CD4-positive, alpha-beta T cell treated with Interleukin-4 for 4 hours (primary cell): ENCODE data around the gene RSRP1.

ENCODE experiments used
- DNase-seq: peaks from one replicate; pipeline ENCODE4 v3.0.0-alpha.2; 2020

Gene RSRP1

DNA sequence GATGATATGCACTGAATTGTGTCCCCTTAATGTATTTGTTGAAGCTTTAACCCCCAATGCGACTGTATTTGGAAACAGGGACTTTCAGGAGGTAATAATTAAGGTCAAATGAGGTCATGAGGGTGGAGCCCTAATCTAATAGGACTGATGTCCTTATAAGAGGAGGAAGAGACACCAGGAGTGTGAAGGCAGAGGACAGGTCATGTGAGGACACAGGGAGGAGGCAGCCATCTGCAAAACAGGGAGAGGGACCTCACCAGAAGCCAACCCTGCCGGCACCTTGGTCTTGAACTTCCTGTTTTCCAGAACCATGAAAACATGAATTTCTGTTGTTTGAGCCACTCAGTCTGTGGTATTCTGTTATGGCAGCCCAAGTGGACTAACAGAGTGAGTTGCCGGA, 30.2 kb downstream of the RSRP1 start:
- no peak for DNase-seq

DNA sequence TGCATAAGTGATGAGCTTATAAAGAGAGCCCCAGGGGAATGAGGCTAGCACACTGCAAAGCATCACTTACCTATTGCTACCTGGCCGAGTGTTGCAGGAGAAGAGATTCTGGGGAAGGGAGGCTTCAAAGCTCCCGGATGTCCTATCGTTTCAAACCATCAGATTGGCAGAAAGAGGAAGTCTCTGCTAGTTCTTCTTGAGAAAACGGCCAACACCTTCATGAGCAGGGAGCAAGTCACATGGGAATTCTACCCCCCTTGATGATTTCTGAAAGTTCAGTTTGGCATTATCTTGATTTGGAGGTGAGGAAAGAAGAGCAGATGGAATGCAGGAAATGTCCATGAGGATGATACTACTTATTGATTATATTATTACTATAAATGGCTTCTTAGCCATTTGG, 31.1 kb downstream of the RSRP1 start:
- DNase-seq: no peak

GRCh38 chr1:25212725-25213124, 34.5 kb downstream of the RSRP1 start:
- DNase-seq: no peak

- DNase-seq: no peak
Measured at GRCh38 chr1:25210728-25211127, 36.5 kb downstream of the RSRP1 start.

GRCh38 chr1:25209516-25209915, 37.7 kb downstream of the RSRP1 start:
- no peak for DNase-seq

GRCh38 chr1:25208561-25209222, 38.6 kb downstream of the RSRP1 start:
- no peak for DNase-seq

- DNase-seq: no peak
Measured at GRCh38 chr1:25208092-25208491, 39.2 kb downstream of the RSRP1 start.

GRCh38 chr1:25206201-25206600, 41.1 kb downstream of the RSRP1 start:
- DNase-seq: no peak

DNA sequence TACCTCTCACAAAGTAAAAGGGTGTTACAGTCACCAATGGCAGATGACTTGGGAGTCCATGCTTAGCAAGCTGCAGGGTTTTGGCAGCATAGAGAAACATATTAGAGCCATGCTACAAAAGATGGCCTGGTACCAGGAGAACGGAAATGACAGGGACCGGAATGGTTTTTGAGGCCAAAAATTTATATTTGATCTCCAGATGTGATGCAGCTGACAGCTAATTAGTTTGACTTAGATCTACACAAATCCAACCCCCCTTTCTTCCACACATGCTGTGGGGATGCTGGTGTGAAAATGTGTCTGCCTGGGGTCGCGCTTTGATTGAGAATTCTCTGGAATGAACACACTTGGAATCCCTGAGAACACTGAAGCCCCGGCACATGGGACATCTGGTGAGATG, 41.5 kb downstream of the RSRP1 start:
- DNase-seq: no peak

DNA sequence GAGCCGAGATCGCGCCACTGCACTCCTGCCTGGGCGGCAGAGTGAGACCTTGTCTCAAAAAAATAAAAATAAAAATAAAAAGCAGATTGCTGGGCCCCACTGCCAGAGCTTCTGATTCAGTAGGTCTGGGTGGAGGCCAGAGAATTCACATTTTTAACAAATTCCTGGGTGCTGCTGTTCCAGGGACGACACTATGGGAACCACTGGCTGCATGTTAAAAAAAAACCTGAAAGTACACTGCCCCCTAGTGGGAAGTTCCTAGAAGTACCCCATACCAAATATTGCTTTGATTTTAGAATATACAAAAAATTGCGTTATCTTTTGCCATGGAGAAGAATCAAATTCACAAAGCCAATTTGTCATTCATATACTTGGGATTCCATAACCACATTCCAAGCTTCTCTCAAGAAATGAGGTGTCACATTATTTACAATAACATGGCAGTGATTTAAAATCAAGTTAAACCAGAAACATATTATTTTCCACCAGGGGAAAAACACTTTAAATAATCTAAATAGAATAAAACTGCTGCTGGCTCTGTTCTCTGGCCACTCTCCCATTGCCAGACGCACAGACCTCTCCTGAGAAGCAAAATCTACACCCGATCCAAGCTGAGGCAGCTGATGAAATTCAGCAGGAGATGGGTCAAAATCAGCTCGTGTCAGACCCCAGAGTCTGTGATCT, 42.3 kb downstream of the RSRP1 start:
- DNase-seq: peak; percentile 30

DNA sequence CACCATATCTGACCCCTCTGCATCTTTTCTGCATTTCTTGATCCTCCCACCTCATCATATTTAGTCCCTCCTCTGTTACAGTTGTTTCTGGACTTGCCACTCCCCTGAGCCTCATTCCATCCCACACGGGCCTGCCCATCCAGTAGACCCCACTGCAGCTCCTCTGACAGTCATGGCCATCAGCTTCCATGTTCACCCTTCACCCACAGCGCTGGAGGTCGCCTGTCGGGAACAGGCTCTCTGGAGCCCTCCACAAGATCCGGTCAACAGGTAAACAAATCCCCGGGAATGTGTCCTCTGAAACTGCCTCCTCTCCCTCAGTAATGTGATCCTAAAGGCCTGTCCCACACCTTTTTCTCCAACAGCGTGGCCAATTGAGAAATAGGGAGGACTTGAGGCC, 46.2 kb downstream of the RSRP1 start:
- no peak for DNase-seq

GRCh38 chr1:25199819-25200620, 47.2 kb downstream of the RSRP1 start:
- no peak for DNase-seq

DNA sequence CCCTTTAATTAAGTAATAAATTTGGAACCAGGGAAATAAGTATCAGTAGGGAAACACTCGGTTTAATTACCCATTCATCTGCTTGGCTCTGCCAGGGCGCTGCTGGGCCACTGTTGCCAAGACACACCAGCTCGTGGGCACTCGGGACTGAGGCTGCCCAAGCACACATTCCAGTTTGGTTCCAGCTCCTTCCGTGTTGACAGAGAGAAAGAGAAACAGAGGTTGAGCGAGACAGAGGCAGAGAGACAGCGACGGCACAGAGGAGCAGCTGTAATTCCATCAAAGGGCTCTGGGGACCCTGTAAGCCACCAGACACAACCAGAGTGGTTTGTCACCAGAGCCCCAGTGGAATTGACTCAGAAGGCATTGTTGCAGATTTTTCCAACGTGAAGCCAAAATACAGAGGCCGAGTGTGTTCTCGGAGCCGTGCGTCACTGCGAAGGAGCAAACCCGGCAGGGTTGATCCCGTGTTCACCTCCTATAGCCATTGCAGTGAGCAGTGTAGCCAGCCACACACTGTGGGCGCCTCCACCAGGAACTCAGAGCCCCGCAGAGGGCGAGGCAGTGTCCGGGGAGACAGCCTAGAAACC, 48.5 kb downstream of the RSRP1 start:
- no peak for DNase-seq

GRCh38 chr1:25197982-25198662, 49.1 kb downstream of the RSRP1 start:
- DNase-seq: no peak

DNA sequence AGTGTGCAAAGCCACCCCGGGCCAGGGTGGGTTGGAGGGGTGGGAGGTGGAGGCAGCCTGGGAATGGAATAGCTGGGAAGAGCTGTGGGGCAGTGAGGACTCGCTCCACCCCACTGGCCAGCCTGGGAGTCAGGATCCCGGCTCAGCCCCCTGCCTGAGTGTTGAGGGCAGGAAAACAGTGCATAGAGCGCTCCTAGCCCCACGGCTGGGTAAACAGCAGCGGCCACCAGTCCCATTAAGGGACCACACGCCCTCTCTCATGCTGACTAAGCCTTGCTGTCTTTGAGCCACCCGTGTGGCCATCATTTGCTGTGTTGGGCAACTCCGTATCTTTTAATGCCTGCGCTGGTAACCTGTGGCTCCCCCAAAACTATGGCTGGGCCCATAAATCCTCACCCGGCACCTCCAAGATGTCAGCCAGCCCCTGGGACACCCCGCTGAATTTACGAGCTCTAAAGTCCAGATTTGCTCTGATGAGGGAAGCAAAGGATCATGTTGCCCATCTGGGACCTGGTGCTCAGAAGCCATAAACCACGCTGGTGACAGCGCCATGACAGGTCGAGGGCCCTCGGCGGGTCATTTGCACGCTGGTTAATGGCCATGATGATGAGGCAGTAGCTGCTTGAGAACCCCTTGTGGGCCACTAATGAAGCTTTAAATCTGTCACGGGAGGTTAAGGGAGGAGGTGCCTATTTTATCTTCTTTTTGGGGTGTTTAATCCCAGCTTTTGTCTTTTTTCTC, 49.8 kb downstream of the RSRP1 start:
- DNase-seq: no peak

DNA sequence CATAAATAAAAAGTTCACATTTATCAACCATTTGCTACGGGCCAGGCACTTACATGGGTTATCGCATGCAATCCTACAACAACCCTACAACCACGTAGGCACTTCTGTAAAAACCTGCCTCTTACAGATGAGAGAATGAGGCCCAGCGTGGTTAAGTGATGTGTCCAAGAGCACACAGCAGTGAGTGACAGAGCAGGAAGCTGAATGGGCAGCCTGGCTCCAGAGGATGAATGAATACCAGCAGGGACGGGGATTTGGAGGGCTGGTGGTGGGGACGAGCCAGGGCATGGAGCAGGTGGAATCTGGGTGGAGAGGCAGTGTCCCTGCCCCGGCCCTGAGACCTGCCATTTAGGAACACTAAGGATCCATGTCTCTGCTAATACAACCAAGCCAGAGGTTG, 50.4 kb downstream of the RSRP1 start:
- no peak for DNase-seq

DNA sequence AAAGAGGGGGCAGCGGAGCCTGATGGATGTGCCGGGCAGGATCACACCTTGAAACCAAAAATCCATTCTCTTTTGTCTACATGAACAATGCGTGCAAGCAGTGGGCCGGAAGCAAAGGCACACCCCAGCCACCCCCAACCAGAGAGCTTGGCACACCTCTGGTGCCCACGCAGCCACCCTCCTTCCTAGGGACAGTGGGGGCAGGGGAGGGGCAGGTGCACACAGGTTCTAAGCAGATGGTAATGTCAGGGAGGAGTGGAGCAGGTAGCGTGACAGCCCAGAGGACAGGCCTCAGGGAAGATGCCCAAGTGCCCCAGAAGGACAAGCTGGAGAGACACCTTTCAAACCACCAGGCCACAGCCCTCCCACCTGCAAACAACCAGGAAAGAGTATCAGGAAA, 51.4 kb downstream of the RSRP1 start:
- no peak for DNase-seq

- no peak for DNase-seq
Measured at GRCh38 chr1:25194572-25195020, 52.7 kb downstream of the RSRP1 start.

- no peak for DNase-seq
Measured at GRCh38 chr1:25194054-25194453, 53.2 kb downstream of the RSRP1 start.

- no peak for DNase-seq
Measured at GRCh38 chr1:25193229-25193628, 54.0 kb downstream of the RSRP1 start.
